Thoracic aorta (tissue), 2 donors: Measurements from ENCODE around the gene PEPD. TPM values are rescaled to one million over a fixed set of nuclear protein-coding genes. Genes with fewer than 3 reads are reported as not detected.

Experiments
- ATAC-seq: fragments of 150-250 bp; one replicate; pipeline ENCODE4 v1.8.0; 2017; ENCODE audit warnings: low read depth; ENCODE audit not compliant: insufficient number of reproducible peaks, low FRiP score
- DNase-seq: peaks from one replicate; pipeline ENCODE4 v3.0.0-alpha.2; 2020; ENCODE audit warnings: low spot score
- H3K27ac ChIP-seq, 2 donors: fragments of 200-600 bp; sonication (generic); 1 replicate in 1 of 2; 2 replicates in 1 of 2; pipeline ENCODE4 v1.5.1; 2016; ENCODE audit warnings: mild to moderate bottlenecking in 2 of 2, moderate library complexity in 2 of 2
- H3K27me3 ChIP-seq: fragments of 200-600 bp; sonication (generic); replicated peaks from 2 replicates; pipeline ENCODE4 v1.6.0; 2016; ENCODE audit warnings: mild to moderate bottlenecking; ENCODE audit not compliant: insufficient read depth
- H3K36me3 ChIP-seq: fragments of 200-600 bp; sonication (generic); one replicate; pipeline ENCODE4 v1.5.1; 2016
- H3K4me1 ChIP-seq, 2 donors: fragments of 200-600 bp; sonication (generic); 1 replicate in 1 of 2; 2 replicates in 1 of 2; pipeline versions ENCODE4 v1.5.1 to v1.6.0; 2016; ENCODE audit warnings: low read depth in 2 of 2, mild to moderate bottlenecking in 1 of 2; ENCODE audit not compliant: control insufficient read depth in 1 of 2
- H3K4me3 ChIP-seq: fragments of 200-600 bp; sonication (generic); 2 replicates; pipeline ENCODE4 v1.5.1; 2016; ENCODE audit warnings: mild to moderate bottlenecking
- H3K9me3 ChIP-seq: fragments of 200-600 bp; sonication (generic); 2 replicates; pipeline ENCODE4 v1.5.1; 2016
- CTCF ChIP-seq: fragments of 200-600 bp; sonication (generic); IDR thresholded peaks from one replicate; pipeline ENCODE4 v1.5.1; 2019; ENCODE audit warnings: antibody characterized with exemption
- total RNA-seq, 2 donors: library from RNA; depleted of rRNA; stranded (reverse); fragments of >200 nt; gene quantifications; one replicate each; pipeline versions ENCODE4 v1.1.0 to v1.2.3, GENCODE V29; 2016

The PEPD gene
- total RNA-seq, 2 donors from 2014 or later = 48.7 to 70.9 TPM

- Histone ChIP-seq H3K27ac (no peak overlapping the region), H3K36me3 (peaks cover under 1% of the 10 kb centered on the region), H3K27me3 (no peaks in the 10 kb centered on the region), H3K4me3 (no peak overlapping the region), H3K9me3 (no peaks in the 10 kb centered on the region), H3K4me1 (no peaks in the 10 kb centered on the region)
- no peak for DNase-seq
- no peak for ATAC-seq
- no peak for TF ChIP-seq CTCF
Measured at GRCh38 chr19:33465834-33466233, 55.8 kb downstream of the PEPD start.

GRCh38 chr19:33465371-33465770 is 56.2 kb downstream of the PEPD start:
- TF ChIP-seq CTCF = no peak
- Histone ChIP-seq H3K9me3 (no peaks in the 10 kb centered on the region), H3K4me3 (no peak overlapping the region), H3K27me3 (no peaks in the 10 kb centered on the region), H3K27ac (no peak overlapping the region), H3K36me3 (peaks cover 3% of the 10 kb centered on the region), H3K4me1 (no peaks in the 10 kb centered on the region)
- no peak for ATAC-seq
- DNase-seq = no peak

- ATAC-seq = no peak
- no peak overlapping the region for H3K4me3 ChIP-seq
- H3K27ac ChIP-seq = no peak overlapping the region
- H3K36me3 ChIP-seq = peaks cover 3% of the 10 kb centered on the region
- H3K4me1 ChIP-seq = no peaks in the 10 kb centered on the region
- no peaks in the 10 kb centered on the region for H3K9me3 ChIP-seq
- TF ChIP-seq CTCF = no peak
- DNase-seq = no peak
- H3K27me3 ChIP-seq = no peaks in the 10 kb centered on the region
Measured at GRCh38 chr19:33464733-33465115, 56.9 kb downstream of the PEPD start.

GRCh38 chr19:33464010-33464732 is 57.4 kb downstream of the PEPD start:
- DNase-seq (no peak), ATAC-seq (no peak)
- no peak overlapping the region for H3K27ac ChIP-seq
- H3K27me3 ChIP-seq = no peaks in the 10 kb centered on the region
- TF ChIP-seq CTCF = no peak
- H3K4me3 ChIP-seq = no peak overlapping the region
- H3K9me3 ChIP-seq = no peaks in the 10 kb centered on the region
- H3K36me3 ChIP-seq = peaks cover 3% of the 10 kb centered on the region
- no peaks in the 10 kb centered on the region for H3K4me1 ChIP-seq

GRCh38 chr19:33463199-33463598 is 58.4 kb downstream of the PEPD start:
- H3K27ac ChIP-seq = no peak overlapping the region
- peaks cover 3% of the 10 kb centered on the region for H3K36me3 ChIP-seq
- ATAC-seq (no peak), DNase-seq (no peak)
- no peaks in the 10 kb centered on the region for H3K9me3 ChIP-seq
- TF ChIP-seq CTCF = no peak
- H3K4me1 ChIP-seq = no peaks in the 10 kb centered on the region
- no peak overlapping the region for H3K4me3 ChIP-seq
- no peaks in the 10 kb centered on the region for H3K27me3 ChIP-seq
